Activated T-helper 17 cell treated with anti-CD3 and anti-CD28 coated beads, Interleukin-2, amount 50 U/mL, for 72 hours (primary cell): ENCODE data around the gene CXCL17. TPM values are rescaled to one million over a fixed set of nuclear protein-coding genes. Genes with fewer than 3 reads are reported as not detected.

Experiments used
- ATAC-seq: fragments of 150-1000 bp; cut with Tn5 transposase; replicated peaks from 2 replicates; pipeline ENCODE4 v1.10.0; 2021; ENCODE audit warnings: mild to moderate bottlenecking, moderate library complexity
- H3K27ac Mint-ChIP-seq: one replicate; pipeline ENCODE4 v1.8.0; 2022; ENCODE audit warnings: mixed read lengths
- H3K27me3 Mint-ChIP-seq: one replicate; pipeline ENCODE4 v1.8.0; 2022; ENCODE audit warnings: mixed read lengths
- H3K36me3 Mint-ChIP-seq: one replicate; pipeline ENCODE4 v1.8.0; 2022; ENCODE audit warnings: low read depth, mild to moderate bottlenecking, mixed read lengths
- H3K4me1 Mint-ChIP-seq: one replicate; pipeline ENCODE4 v1.8.0; 2022; ENCODE audit warnings: mixed read lengths
- H3K4me3 Mint-ChIP-seq: one replicate; pipeline ENCODE4 v1.8.0; 2022; ENCODE audit warnings: mild to moderate bottlenecking, mixed read lengths
- H3K9me3 Mint-ChIP-seq: one replicate; pipeline ENCODE4 v1.8.0; 2022; ENCODE audit warnings: mixed read lengths
- total RNA-seq, 2 donors: library from RNA; stranded (reverse); gene quantifications; one replicate each; pipeline ENCODE4 v1.2.3, GENCODE V29; 2022

The CXCL17 gene
- total RNA-seq, 2 donors from 2014 or later = not detected

DNA sequence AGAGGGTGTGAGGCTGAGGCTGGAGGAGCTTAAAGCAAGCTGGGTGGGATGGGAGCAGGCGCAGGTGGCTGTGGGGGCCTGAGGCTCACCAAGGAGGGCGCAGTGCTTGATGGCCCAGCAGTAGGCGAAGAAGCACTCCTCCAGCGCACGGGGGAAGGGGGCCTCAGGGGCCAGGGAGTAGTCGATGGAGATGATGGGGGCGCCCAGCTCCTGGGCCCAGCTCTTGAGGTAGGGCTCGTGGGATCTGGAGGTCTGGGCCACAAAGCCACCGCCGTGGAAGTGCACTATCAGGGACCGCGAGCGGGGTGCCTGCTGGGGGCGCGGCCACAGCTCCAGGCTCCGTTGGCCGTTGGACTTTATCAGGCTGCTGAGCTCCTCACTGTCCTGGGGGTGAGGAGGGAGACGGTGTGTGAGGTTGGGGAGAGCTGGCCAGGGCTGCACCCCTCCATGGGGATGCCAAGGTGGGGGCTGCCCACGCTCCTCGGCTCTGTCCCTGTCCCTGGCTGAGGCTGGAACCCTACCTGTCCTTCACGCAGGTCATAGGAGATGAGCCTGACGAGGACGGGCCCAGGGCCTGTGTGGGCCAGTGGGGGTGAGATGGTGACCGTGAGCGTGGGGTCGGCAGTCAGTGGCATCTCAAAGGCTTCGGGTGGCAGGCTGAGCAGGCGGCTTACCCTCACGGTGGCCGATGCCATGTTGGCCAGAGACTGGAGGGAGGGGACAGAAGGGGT, 35.5 kb downstream of the CXCL17 start:
- Mint-ChIP-seq H3K27ac (no peak overlapping the region), H3K36me3 (peaks cover 18% of the 10 kb centered on the region), H3K9me3 (no peaks in the 10 kb centered on the region), H3K27me3 (no peaks in the 10 kb centered on the region), H3K4me1 (no peaks in the 10 kb centered on the region), H3K4me3 (no peak overlapping the region)
- no peak for ATAC-seq

DNA sequence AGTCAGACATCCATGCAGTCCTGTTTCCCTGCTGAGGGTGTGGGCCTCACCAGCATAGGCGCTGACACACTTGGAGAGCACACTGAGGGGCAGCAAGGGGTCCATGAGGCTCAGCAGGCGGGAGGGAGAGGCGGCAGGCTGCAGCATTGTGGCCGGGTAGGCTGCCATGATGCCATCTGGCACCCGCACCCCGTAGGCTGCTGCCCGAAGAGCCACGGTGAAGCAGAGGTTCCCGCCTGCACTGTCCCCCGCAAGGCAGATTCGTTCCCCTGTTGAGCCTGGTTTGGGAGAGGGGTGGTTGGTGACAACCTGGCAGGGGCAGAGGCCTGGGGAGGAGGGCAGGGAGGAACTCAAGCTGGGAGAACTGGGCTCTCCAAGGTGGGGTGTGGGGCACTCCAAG, 36.6 kb downstream of the CXCL17 start:
- no peak for ATAC-seq
- peaks cover 20% of the 10 kb centered on the region for H3K36me3 Mint-ChIP-seq
- no peaks in the 10 kb centered on the region for H3K27me3 Mint-ChIP-seq
- no peak overlapping the region for H3K27ac Mint-ChIP-seq
- no peaks in the 10 kb centered on the region for H3K9me3 Mint-ChIP-seq
- H3K4me3 Mint-ChIP-seq = no peak overlapping the region
- no peaks in the 10 kb centered on the region for H3K4me1 Mint-ChIP-seq

DNA sequence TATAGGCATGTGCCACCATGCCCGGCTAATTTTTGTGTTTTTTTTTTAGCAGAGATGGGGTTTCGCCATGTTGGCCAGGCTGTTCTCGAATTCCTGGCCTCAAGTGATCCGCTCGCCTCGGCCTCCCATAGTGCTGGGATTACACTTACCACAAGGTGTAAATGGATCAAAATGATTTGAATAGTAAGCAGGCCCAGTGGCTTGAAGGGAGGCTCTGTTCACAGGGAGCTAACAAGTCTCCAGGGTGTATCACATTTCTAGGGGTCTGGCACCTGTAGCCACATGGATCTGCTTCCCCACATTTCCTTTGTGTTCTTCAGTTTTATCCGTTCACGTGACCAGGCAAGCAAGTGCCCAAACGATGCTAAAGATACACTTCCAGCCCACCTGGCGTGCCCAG, 39.2 kb downstream of the CXCL17 start:
- no peak for ATAC-seq
- Mint-ChIP-seq H3K36me3 (peaks cover 17% of the 10 kb centered on the region), H3K27ac (no peak overlapping the region), H3K4me3 (no peak overlapping the region), H3K27me3 (no peaks in the 10 kb centered on the region), H3K9me3 (no peaks in the 10 kb centered on the region), H3K4me1 (peaks cover 8% of the 10 kb centered on the region)

DNA sequence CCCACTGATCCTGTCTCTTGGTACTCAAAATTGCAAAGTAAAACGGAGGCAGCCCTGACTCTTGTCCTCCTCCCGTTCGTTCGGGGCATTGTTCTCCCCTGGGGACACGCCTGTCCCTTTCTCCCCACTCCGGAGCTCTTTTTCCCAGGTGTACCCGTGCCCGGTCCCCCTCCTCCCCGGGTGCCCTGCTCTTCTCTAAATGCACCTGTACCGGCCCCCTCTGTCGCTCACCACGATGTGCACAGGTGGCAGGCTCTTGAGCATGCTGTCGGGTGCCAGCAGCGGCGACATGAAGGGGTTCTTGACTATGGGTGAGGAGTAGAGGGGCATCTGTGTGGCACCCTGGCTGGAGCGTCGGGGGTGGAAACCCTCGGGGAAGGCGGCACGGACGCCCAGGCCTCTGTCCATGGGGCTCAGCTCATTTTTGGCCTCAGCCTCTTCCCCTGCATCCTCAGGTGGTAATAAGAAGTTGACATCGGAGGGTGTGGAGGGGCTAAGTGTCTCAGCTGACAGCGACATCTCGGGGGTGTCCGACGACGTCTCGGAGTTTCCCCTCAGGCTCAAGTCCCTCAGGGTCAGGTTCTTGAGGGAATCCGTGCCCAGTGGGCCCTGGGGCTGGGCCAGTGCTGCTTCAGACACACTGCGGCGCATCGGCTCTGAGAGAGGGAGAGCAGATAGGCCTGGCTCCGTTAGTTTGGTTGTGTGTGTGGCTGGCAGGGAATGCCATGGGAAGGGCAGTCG, 40.2 kb downstream of the CXCL17 start:
- no peaks in the 10 kb centered on the region for H3K27me3 Mint-ChIP-seq
- no peak overlapping the region for H3K27ac Mint-ChIP-seq
- H3K9me3 Mint-ChIP-seq = no peaks in the 10 kb centered on the region

DNA sequence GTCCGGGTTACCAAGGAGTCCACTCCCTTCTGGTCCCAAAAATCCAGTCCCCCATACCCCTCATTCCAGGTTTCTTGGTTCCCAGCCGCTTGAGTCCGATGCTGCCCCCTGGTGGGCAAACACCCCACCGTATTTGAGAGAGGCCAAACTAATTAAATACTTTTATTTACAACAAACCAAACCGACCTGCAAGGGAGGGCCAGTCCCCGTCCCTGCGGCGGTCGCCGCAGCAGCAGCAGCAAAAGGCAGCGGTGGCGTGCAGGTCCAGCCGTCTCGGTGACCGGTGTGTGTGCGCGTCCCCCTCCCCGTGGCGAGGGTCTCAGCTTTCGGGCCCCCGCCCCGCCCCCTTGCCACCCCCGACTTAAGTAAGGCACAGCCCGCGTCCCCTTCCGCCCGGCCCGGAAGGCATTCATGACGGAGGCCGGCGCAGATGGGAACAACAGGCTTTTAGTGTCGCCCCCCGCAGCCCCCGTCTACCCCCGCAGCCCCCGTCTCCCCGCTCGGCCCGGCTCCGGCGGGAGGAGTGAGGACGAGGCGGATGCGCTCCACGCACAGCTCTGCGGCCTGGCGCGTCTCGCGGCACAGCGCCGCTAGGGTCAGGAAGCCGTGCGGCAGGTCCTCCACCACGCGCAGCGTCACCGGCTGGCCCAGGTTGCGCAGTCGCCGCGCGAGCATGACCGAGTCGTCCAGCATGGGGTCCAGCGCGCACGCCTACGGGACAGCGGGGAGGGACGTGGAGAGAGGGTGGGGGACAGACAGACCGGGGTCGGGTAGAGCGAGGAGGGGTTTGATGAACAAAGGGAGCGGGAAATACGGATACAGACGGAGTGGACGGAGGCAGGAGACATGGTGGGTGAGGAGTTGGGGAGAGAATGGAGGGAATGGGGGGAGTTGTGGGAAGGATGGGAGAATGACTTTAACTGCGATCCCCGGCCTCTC, 41.1 kb downstream of the CXCL17 start:
- Mint-ChIP-seq H3K27me3 (no peaks in the 10 kb centered on the region), H3K4me1 (peaks cover 20% of the 10 kb centered on the region), H3K4me3 (peak overlapping the region; percentile 73), H3K9me3 (no peaks in the 10 kb centered on the region), H3K27ac (no peak overlapping the region), H3K36me3 (peaks cover 10% of the 10 kb centered on the region)
- ATAC-seq = peak; percentile 55

More for the DNA sequence above, 40.2 kb downstream of the CXCL17 start:
- peaks cover 14% of the 10 kb centered on the region for H3K4me1 Mint-ChIP-seq
- no peak for ATAC-seq
- peaks cover 17% of the 10 kb centered on the region for H3K36me3 Mint-ChIP-seq
- peak overlapping the region; percentile 73 for H3K4me3 Mint-ChIP-seq

DNA sequence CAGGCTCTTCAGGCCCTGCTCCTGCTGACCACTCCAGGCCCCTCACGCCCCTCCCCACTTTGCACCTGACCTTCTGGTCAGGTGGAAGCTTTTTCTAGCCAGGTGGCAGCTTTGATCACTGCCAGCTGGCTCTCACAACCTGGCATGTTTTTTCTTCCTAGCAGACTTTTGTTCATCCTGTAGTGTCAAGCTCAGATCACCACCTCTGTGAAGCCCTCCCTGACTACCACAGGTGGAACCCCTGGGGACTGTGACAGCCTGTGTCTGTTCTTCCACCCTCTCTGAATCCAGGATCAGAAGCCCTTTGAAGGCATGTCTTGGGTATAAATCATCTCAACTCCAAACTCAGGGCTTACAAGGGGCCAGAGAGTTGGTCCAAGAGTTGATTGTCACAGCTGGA, 42.3 kb downstream of the CXCL17 start:
- no peak for ATAC-seq
- Mint-ChIP-seq H3K9me3 (no peaks in the 10 kb centered on the region), H3K27me3 (no peaks in the 10 kb centered on the region), H3K4me1 (peaks cover 28% of the 10 kb centered on the region), H3K36me3 (peaks cover 8% of the 10 kb centered on the region), H3K4me3 (peak overlapping the region; percentile 73), H3K27ac (no peak overlapping the region)

DNA sequence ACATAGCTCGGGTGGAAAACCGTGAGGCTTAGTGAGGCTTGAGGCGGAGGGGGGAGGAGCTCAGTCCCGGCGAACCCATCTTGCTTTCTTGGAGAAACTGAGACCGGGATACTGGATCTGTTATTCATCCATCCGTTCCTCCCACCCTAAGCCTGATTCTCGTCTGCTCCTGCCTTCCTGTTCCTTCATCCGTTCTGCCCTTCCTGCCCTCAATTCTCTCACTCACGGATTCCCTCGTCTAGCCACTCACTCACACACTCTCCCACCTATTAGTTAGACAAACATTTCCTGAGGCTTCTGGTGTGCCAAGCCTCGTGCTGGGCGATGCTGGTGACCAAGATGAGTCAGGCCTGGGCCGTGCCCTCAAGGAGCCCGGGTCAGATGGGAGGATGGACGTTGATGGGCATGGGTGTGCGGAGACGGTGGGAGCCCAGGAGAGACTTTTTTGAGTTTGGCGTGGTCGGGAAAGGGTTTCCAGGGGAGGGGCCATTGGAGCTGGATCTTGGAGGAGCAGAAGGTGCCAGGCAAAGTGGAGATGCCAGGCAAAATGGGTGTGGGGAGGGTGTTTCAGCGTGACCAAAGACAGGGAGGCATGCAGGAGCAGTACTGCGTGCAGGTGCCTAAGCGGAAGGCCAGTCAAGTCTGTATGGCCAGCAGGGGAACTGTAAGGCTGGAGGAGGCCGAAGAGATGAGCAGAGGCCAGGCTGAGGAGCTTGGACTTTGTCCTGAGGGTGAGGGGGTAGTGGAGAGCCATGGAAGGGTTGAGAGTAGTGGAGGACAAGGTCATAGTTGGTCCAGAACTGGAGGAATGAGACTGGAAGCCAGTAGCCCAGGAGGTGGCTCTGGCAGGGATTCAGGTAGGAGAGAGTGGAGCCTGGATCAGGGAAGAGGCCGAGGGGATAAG, 45.2 kb downstream of the CXCL17 start:
- peak; percentile 15 for ATAC-seq

DNA sequence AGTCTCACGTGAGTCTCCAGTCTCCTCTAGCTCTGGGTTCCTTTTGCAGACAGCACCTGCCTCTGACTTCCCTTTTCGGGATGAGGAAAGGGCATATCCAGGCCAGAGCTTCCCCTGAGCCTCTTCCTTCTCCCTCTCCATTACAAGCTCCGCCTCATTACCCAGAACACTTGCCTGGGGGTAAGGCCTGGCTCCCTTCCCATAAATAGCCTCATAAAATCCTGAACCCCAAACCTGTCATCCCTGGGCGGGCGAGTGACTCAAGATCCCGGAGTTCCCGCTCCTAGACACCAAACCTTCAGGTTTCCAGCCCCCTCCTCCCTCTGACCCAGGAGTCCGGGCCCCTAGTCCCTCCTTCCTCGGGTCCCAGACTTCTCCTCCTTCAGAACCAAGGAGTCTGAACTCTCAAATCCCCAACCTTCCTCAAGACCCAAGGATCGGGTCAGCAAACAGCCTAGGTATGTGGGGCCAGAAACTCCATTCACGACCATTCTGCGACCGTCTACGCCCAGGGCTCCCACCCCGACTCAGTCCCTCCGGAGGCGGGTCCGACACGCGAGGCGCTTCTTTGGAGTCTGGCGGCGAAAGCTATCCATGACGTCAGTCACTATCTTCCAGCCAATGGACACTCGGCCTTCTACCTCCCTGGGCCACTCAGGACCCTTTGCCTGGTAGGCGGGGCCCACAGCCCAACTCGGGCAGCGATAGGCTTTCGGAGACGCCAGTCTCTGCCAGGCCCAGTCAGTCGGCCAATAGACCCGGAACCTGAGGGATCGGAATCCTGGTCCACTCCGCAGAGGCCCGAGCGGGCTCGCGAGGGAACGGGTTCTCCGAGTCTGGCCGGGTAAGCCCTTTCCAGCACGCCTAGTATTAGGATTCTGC, 46.1 kb downstream of the CXCL17 start:
- Mint-ChIP-seq H3K27ac (peak overlapping the region; percentile 98), H3K4me3 (peak overlapping the region; percentile 91), H3K4me1 (peaks cover 33% of the 10 kb centered on the region), H3K27me3 (no peaks in the 10 kb centered on the region), H3K9me3 (no peaks in the 10 kb centered on the region), H3K36me3 (peaks cover 4% of the 10 kb centered on the region)
- peak; percentile 99 for ATAC-seq

More for the DNA sequence above, 45.2 kb downstream of the CXCL17 start:
- Mint-ChIP-seq H3K4me3 (peak overlapping the region; percentile 91), H3K36me3 (peaks cover 4% of the 10 kb centered on the region), H3K27me3 (no peaks in the 10 kb centered on the region), H3K9me3 (no peaks in the 10 kb centered on the region), H3K4me1 (peaks cover 33% of the 10 kb centered on the region), H3K27ac (peak overlapping the region; percentile 98)

DNA sequence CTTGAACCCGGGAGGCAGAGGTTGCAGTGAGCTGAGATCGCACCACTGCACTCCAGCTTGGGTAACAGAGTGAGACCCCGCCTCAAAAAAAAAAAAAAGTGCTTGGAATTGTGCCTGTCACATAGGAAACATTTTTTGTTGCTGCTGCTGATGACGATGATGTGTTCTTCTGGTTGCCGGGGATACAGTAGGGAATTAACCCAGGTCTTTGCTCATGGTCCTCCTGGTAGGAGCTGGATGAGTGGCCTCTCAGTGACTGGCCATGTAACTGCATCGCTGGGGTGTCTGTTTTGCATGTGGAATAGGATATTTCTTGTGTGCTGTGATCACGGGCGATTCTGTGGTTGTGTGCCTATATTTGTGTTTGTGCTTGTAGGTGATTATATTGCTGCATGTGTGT, 48.0 kb downstream of the CXCL17 start:
- peaks cover 8% of the 10 kb centered on the region for H3K27me3 Mint-ChIP-seq
- no peak overlapping the region for H3K27ac Mint-ChIP-seq
- H3K9me3 Mint-ChIP-seq = no peaks in the 10 kb centered on the region
- H3K36me3 Mint-ChIP-seq = no peaks in the 10 kb centered on the region
- peaks cover 25% of the 10 kb centered on the region for H3K4me1 Mint-ChIP-seq
- no peak overlapping the region for H3K4me3 Mint-ChIP-seq
- no peak for ATAC-seq

DNA sequence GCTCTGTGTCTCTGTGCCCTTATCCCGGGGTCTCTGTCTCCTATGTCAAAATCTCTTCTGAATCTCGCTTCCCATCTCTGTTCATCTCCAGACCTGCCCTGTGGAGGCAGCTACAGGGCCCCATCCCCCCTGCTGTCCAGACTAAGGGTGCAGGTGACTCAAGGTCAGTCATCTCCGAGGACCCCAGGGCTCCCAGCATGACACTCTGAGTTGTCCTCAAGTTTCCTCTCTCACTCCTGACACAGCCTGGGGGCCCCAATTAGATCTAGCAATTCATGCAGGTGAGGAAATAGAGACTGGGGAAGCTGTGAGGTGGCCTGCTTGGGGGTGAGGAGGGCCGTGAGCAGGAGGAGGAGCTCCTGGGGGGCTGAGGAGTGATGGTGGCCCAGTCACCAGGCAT, 50.6 kb downstream of the CXCL17 start:
- Mint-ChIP-seq H3K4me3 (no peak overlapping the region), H3K27me3 (peaks cover 15% of the 10 kb centered on the region), H3K27ac (no peak overlapping the region), H3K4me1 (peaks cover 16% of the 10 kb centered on the region), H3K9me3 (no peaks in the 10 kb centered on the region), H3K36me3 (no peaks in the 10 kb centered on the region)
- no peak for ATAC-seq

DNA sequence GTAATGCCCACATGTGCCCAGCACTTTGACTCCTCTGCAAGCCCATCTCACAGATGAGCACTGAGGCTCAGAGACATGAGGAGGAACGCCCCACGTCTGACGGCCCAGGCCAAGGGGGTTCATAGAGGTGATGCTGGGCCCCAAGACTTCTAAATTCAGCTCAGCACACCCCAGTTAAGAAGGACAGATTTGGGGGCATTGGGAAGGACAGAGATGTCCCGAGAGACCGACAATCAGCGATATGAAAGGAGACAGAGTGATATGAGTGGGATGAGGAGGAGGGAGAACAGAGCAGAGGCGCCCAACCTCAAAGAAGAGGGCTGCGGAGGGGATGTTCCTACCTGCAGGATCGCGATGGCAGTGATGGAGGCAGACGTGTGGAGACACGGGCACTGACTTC, 52.8 kb downstream of the CXCL17 start, which contains the start of gene CNFN:
CNFN (minus strand) TSS at position 399 of the 400 bp plus-strand sequence. CDS start 1,260 bp downstream, outside the sequence.
- H3K4me3 Mint-ChIP-seq = no peak within 1 kb of the TSS
- no peaks in the 10 kb centered on the region for H3K36me3 Mint-ChIP-seq
- peaks cover 8% of the 10 kb centered on the region for H3K4me1 Mint-ChIP-seq
- H3K27me3 Mint-ChIP-seq = peaks cover 20% of the 10 kb centered on the region
- no peak for ATAC-seq
- no peaks in the 10 kb centered on the region for H3K9me3 Mint-ChIP-seq
- H3K27ac Mint-ChIP-seq = no peak within 1 kb of the TSS

DNA sequence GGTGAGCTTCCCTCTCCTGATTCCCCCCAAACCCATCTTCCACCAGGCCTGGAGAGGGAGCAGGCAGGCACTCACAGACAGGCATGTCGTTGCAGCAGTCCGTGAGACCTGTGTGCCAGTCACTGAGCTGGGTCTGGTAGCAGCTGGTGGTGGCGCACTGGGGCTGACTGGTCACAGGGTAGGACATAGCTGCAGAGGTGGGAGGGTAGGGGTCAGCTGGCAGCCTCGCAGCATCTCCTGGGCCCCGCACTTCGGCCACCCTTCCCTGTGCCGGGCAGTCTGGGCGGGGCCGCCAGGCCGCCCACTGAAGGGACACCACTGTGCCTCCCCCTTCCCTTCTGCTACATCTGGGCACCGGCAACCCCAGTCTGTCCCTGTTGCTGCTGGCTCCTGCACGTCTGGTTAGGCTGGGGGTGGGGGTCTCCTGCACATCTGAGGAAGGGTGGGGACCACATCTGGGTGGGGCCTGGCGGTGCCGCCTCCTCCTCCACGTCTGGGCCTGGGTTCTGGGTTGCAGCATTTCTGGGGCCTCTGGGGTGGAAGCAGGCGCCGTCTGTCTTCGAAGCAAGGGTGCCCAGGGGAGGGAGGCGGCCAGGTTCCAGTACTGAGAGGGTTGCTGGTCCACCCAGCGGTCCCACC, 53.8 kb downstream of the CXCL17 start:
- no peaks in the 10 kb centered on the region for H3K36me3 Mint-ChIP-seq
- no peak overlapping the region for H3K27ac Mint-ChIP-seq
- H3K4me3 Mint-ChIP-seq = no peak overlapping the region
- H3K27me3 Mint-ChIP-seq = peaks cover 20% of the 10 kb centered on the region
- H3K9me3 Mint-ChIP-seq = no peaks in the 10 kb centered on the region
- peaks cover 6% of the 10 kb centered on the region for H3K4me1 Mint-ChIP-seq
- ATAC-seq = no peak
